SK-N-MC (cell line): ENCODE measurements around the gene EMID1.

Experiments used
- DNase-seq: peaks from one replicate; pipeline ENCODE4 v3.0.0-alpha.2; 2011; ENCODE audit warnings: low read depth, low spot score
- H3K27ac ChIP-seq: fragments of 200-600 bp; sonication (generic); 2 replicates; pipeline ENCODE4 v1.5.1; 2016; ENCODE audit warnings: mixed run types
- H3K36me3 ChIP-seq: fragments of 200-600 bp; sonication (generic); 2 replicates; pipeline ENCODE4 v1.6.1; 2017; ENCODE audit warnings: antibody characterized with exemption, low read length, mixed read lengths; ENCODE audit not compliant: insufficient read depth
- H3K4me3 ChIP-seq: fragments of 200-600 bp; sonication (generic); 2 replicates; pipeline ENCODE4 v1.5.1; 2016
- H3K9ac ChIP-seq: fragments of 200-600 bp; sonication (generic); 2 replicates; pipeline ENCODE4 v1.8.0; 2017; ENCODE audit warnings: mixed run types, mixed read lengths; ENCODE audit not compliant: insufficient read length
- H3K9me3 ChIP-seq: fragments of 200-600 bp; sonication (generic); 2 replicates; pipeline ENCODE4 v1.6.1; 2017; ENCODE audit warnings: low read depth, mild to moderate bottlenecking, antibody characterized with exemption, low read length, moderate library complexity, mixed read lengths
- EZH2 ChIP-seq: fragments of 200-600 bp; sonication (generic); IDR thresholded peaks from one replicate; pipeline ENCODE4 v1.6.1; 2017; ENCODE audit warnings: antibody characterized with exemption
- FOXP2 ChIP-seq: optimal IDR thresholded peaks from 2 replicates; pipeline ENCODE3; 2011; ENCODE audit warnings: mild to moderate bottlenecking, moderate library complexity; ENCODE audit not compliant: insufficient read depth; ENCODE audit errors: extremely low read length, control extremely low read depth
- POLR2AphosphoS5 ChIP-seq: IDR thresholded peaks from 2 replicates; pipeline ENCODE4 v1.6.1; 2012; ENCODE audit warnings: mild to moderate bottlenecking, low read depth, low read length, borderline replicate concordance

The EMID1 gene

GRCh38 chr22:29205594-29206371 is at the start of gene EMID1:
Gene EMID1 (plus strand): TSS chr22:29205896. CDS start chr22:29206039, 143 bp downstream.
- TF ChIP-seq EZH2 = no peak
- no peak for TF ChIP-seq FOXP2
- TF ChIP-seq POLR2AphosphoS5 = no peak
- H3K27ac ChIP-seq = no peak within 1 kb of the TSS
- no peak for DNase-seq
- H3K4me3 ChIP-seq = peak within 1 kb of the TSS; percentile 64
- H3K36me3 ChIP-seq = no peaks in the 10 kb centered on the region
- no peaks in the 10 kb centered on the region for H3K9me3 ChIP-seq
- no peak within 1 kb of the TSS for H3K9ac ChIP-seq

DNA sequence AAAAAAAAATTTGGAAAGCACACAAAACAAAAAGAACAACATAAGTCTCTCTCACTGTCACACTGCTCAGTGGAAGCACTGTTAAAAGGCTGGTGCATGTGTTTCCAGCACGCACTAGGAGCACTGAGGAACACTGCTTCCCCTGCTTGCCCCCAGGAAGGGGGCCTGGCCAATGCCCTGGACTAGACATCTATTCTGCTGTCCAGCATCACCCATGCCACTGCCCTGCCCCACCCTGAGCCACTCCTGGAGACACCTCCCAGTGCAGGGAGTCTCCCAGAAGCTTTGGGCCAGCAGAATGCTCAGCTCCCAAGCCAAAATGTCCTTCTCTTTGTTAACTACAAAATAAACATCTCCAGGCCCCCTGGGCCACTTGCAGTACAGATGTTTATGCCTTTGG is 49.7 kb upstream of the EMID1 start:
- no peak overlapping the region for H3K9ac ChIP-seq
- H3K36me3 ChIP-seq = no peaks in the 10 kb centered on the region
- no peak for TF ChIP-seq POLR2AphosphoS5
- no peak for TF ChIP-seq FOXP2
- no peak for TF ChIP-seq EZH2
- DNase-seq = no peak
- H3K4me3 ChIP-seq = no peak overlapping the region
- H3K27ac ChIP-seq = no peak overlapping the region
- no peaks in the 10 kb centered on the region for H3K9me3 ChIP-seq

GRCh38 chr22:29156507-29156906 is 49.2 kb upstream of the EMID1 start:
- DNase-seq = no peak
- Histone ChIP-seq H3K9ac (no peak overlapping the region), H3K27ac (no peak overlapping the region), H3K36me3 (no peaks in the 10 kb centered on the region), H3K4me3 (no peak overlapping the region), H3K9me3 (no peaks in the 10 kb centered on the region)
- TF ChIP-seq EZH2 = no peak
- no peak for TF ChIP-seq POLR2AphosphoS5
- no peak for TF ChIP-seq FOXP2

GRCh38 chr22:29157759-29158535 is 47.7 kb upstream of the EMID1 start:
- H3K27ac ChIP-seq = no peak overlapping the region
- no peak overlapping the region for H3K4me3 ChIP-seq
- no peak for DNase-seq
- TF ChIP-seq FOXP2 = no peak
- TF ChIP-seq POLR2AphosphoS5 = no peak
- no peak for TF ChIP-seq EZH2
- no peaks in the 10 kb centered on the region for H3K36me3 ChIP-seq
- no peaks in the 10 kb centered on the region for H3K9me3 ChIP-seq
- no peak overlapping the region for H3K9ac ChIP-seq

DNA sequence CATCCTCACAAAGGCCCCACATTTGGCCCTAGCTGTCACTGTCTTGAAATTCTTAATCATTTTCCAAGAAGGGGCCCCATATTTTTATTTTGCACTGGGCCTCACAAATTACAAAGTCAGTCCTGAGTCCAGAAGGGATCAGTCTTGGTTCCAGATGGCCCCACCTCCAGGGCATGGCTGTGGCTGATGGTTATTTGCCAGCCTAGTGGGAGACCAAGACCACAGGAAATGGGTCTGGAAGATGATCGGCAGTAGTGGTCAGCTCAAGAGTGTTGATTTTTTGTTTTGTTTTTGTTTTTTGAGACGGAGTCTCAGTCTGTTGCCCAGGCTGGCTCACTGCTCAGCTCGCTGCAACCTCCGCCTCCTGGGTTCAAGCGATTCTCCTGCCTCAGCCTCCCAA is 47.1 kb upstream of the EMID1 start:
- Histone ChIP-seq H3K9ac (no peak overlapping the region), H3K4me3 (no peak overlapping the region), H3K27ac (no peak overlapping the region), H3K9me3 (no peaks in the 10 kb centered on the region), H3K36me3 (no peaks in the 10 kb centered on the region)
- TF ChIP-seq POLR2AphosphoS5 (no peak), FOXP2 (no peak), EZH2 (no peak)
- no peak for DNase-seq

DNA sequence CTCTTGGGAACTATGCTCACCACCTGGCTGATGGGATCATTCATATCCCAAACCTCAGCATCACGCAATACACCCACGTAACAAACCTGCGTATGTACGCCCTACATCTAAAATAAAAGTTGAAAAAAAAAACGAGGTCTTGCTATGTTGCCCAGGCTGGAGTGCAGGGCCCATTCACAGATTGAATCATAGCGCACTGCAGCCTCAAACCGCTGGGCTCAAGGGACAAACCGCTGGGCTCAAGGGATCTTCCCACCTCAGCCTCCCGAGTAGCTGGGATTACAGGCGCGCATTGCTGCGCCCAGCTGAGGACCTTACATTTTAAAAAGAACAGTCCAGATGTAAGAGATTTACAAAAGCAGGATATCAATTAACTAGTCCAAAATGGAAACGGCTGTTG is 41.9 kb upstream of the EMID1 start:
- H3K4me3 ChIP-seq = no peak overlapping the region
- no peaks in the 10 kb centered on the region for H3K9me3 ChIP-seq
- DNase-seq = no peak
- TF ChIP-seq FOXP2 (no peak), POLR2AphosphoS5 (no peak), EZH2 (no peak)
- H3K36me3 ChIP-seq = no peaks in the 10 kb centered on the region
- no peak overlapping the region for H3K27ac ChIP-seq
- H3K9ac ChIP-seq = no peak overlapping the region

GRCh38 chr22:29165321-29166060 is 40.2 kb upstream of the EMID1 start:
- TF ChIP-seq FOXP2 = no peak
- TF ChIP-seq POLR2AphosphoS5 = no peak
- TF ChIP-seq EZH2 = no peak
- DNase-seq = no peak
- no peak overlapping the region for H3K4me3 ChIP-seq

GRCh38 chr22:29166180-29166579 is 39.5 kb upstream of the EMID1 start:
- H3K4me3 ChIP-seq = no peak overlapping the region
- DNase-seq = no peak
- H3K36me3 ChIP-seq = no peaks in the 10 kb centered on the region
- no peak overlapping the region for H3K9ac ChIP-seq
- no peaks in the 10 kb centered on the region for H3K9me3 ChIP-seq
- no peak for TF ChIP-seq FOXP2
- TF ChIP-seq EZH2 = no peak
- TF ChIP-seq POLR2AphosphoS5 = no peak
- no peak overlapping the region for H3K27ac ChIP-seq

More at GRCh38 chr22:29165321-29166060, 40.2 kb upstream of the EMID1 start:
- Histone ChIP-seq H3K27ac (no peak overlapping the region), H3K9me3 (no peaks in the 10 kb centered on the region), H3K36me3 (no peaks in the 10 kb centered on the region), H3K9ac (no peak overlapping the region)
